ENCODE measurements around the gene EBI3.

DNA sequence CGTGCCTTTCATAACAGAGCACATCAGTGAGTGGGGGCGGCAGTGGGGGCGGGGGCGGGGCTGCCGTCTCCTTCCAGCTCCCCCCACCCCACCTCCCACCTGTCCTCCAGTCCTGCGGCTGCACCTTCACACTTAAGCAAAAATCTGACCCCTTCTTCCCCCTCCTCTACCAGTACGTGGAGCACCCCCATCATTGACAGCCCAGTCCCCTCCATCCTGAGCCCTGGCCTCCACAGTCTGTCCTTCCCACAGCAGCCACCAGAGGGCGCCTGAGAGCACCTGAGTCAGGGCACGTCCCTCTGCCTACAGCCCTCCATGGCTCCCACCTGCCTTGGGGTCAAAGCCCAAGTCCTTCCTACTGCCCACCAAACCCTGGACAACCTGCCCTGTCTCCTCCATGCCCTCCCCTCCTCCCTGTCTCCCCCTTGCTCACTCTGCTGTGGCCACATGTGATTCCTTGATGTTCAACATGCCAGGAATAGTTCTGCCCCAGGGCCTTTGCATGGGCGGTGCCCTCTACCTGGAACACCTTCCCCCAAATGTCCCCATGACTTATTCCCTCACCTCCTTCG is 4.0 kb downstream of the EBI3 start:
- TF ChIP-seq, protein P1, sequence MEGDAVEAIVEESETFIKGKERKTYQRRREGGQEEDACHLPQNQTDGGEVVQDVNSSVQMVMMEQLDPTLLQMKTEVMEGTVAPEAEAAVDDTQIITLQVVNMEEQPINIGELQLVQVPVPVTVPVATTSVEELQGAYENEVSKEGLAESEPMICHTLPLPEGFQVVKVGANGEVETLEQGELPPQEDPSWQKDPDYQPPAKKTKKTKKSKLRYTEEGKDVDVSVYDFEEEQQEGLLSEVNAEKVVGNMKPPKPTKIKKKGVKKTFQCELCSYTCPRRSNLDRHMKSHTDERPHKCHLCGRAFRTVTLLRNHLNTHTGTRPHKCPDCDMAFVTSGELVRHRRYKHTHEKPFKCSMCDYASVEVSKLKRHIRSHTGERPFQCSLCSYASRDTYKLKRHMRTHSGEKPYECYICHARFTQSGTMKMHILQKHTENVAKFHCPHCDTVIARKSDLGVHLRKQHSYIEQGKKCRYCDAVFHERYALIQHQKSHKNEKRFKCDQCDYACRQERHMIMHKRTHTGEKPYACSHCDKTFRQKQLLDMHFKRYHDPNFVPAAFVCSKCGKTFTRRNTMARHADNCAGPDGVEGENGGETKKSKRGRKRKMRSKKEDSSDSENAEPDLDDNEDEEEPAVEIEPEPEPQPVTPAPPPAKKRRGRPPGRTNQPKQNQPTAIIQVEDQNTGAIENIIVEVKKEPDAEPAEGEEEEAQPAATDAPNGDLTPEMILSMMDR (optimal IDR thresholded peaks at IDR 0.05 in 1 of 3, IDR thresholded peaks at IDR 0.05 in 1 of 3, conservative IDR thresholded peaks at IDR 0.05 in 1 of 3; ENCODE audit: extremely low read depth in 1 of 3, insufficient read depth in 2 of 3, low read length in 3 of 3), result peak; percentile 81 to 92 (median 87)
- TF ChIP-seq EZH2 (IDR thresholded peaks at IDR 0.05; ENCODE audit: low read length), result no peak
